Loucy (cell line): Measurements from ENCODE around the gene MOV10L1.

Source experiments
- H2AFZ ChIP-seq: fragments of 200-600 bp; sonication (generic); 2 replicates; pipeline ENCODE4 v1.6.0; 2016; ENCODE audit warnings: antibody characterized with exemption, mild to moderate bottlenecking, low read length, moderate library complexity
- H3F3A ChIP-seq: fragments of 200-600 bp; 2 replicates; pipeline ENCODE4 v1.6.0; 2016; ENCODE audit warnings: antibody characterized with exemption, low read depth, mild to moderate bottlenecking
- H3K27me3 ChIP-seq: fragments of 200-600 bp; sonication (generic); 2 replicates; pipeline ENCODE4 v1.6.1; 2014; ENCODE audit warnings: low read length, mild to moderate bottlenecking; ENCODE audit not compliant: insufficient read depth, poor library complexity, severe bottlenecking
- H3K36me3 ChIP-seq: fragments of 200-600 bp; sonication (generic); 2 replicates; pipeline ENCODE4 v1.6.1; 2016; ENCODE audit warnings: low read length; ENCODE audit not compliant: insufficient read depth
- H3K4me1 ChIP-seq: fragments of 200-600 bp; sonication (generic); 2 replicates; pipeline ENCODE4 v1.5.1; 2014; ENCODE audit warnings: low read length, mild to moderate bottlenecking; ENCODE audit not compliant: insufficient read depth, poor library complexity, severe bottlenecking
- H3K4me2 ChIP-seq: fragments of 200-600 bp; sonication (generic); 2 replicates; pipeline ENCODE4 v1.6.0; 2014; ENCODE audit warnings: antibody characterized with exemption, low read length, low read depth, mild to moderate bottlenecking; ENCODE audit not compliant: poor library complexity, severe bottlenecking
- H3K4me3 ChIP-seq: fragments of 200-600 bp; sonication (generic); 2 replicates; pipeline ENCODE4 v1.5.1; 2014; ENCODE audit warnings: low read length, mild to moderate bottlenecking, mixed read lengths; ENCODE audit not compliant: poor library complexity, severe bottlenecking
- H3K79me2 ChIP-seq: fragments of 200-600 bp; sonication (generic); 2 replicates; pipeline ENCODE4 v1.6.1; 2014; ENCODE audit warnings: low read length; ENCODE audit not compliant: insufficient read depth
- H3K9ac ChIP-seq: fragments of 200-600 bp; sonication (generic); 2 replicates; pipeline ENCODE4 v1.6.0; 2014; ENCODE audit warnings: mild to moderate bottlenecking, low read depth, low read length, moderate library complexity; ENCODE audit not compliant: poor library complexity, severe bottlenecking
- H3K9me2 ChIP-seq: fragments of 200-600 bp; sonication (generic); replicated peaks from 2 replicates; pipeline ENCODE4 v1.6.1; 2016; ENCODE audit warnings: low read depth, low read length, mixed read lengths
- H3K9me3 ChIP-seq: fragments of 200-600 bp; sonication (generic); 2 replicates; pipeline ENCODE4 v1.6.1; 2014; ENCODE audit warnings: mild to moderate bottlenecking, antibody characterized with exemption, low read length, low read depth; ENCODE audit not compliant: insufficient read depth
- H4K20me1 ChIP-seq: fragments of 200-600 bp; sonication (generic); 2 replicates; pipeline ENCODE4 v1.6.0; 2014; ENCODE audit warnings: antibody characterized with exemption, low read length, mild to moderate bottlenecking; ENCODE audit not compliant: insufficient read depth, poor library complexity, severe bottlenecking
- EZH2phosphoT487 ChIP-seq: fragments of 200-600 bp; IDR thresholded peaks from 2 replicates; pipeline ENCODE4 v1.6.1; 2018; ENCODE audit warnings: antibody characterized with exemption, mild to moderate bottlenecking, moderate library complexity, borderline replicate concordance
- TF ChIP-seq, protein P1 (sequence below): fragments of 200-600 bp; sonication (generic); conservative IDR thresholded peaks from 2 replicates; pipeline ENCODE4 v1.5.1; 2014; ENCODE audit warnings: mild to moderate bottlenecking, antibody characterized with exemption, low read length

Gene MOV10L1

GRCh38 chr22:50078246-50078645, 11.6 kb upstream of the MOV10L1 start:
- Histone ChIP-seq H3F3A (no peaks in the 10 kb centered on the region), H3K9me2 (no peaks in the 10 kb centered on the region), H3K4me1 (no peaks in the 10 kb centered on the region), H3K36me3 (no peaks in the 10 kb centered on the region), H3K4me3 (no peak overlapping the region), H3K9me3 (no peaks in the 10 kb centered on the region), H2AFZ (no peak overlapping the region), H3K79me2 (peaks cover 3% of the 10 kb centered on the region; the same call in 1 of the 2 replicates), H3K4me2 (no peak overlapping the region), H4K20me1 (no peaks in the 10 kb centered on the region), H3K9ac (no peak overlapping the region), H3K27me3 (no peaks in the 10 kb centered on the region)
- TF ChIP-seq, protein P1, sequence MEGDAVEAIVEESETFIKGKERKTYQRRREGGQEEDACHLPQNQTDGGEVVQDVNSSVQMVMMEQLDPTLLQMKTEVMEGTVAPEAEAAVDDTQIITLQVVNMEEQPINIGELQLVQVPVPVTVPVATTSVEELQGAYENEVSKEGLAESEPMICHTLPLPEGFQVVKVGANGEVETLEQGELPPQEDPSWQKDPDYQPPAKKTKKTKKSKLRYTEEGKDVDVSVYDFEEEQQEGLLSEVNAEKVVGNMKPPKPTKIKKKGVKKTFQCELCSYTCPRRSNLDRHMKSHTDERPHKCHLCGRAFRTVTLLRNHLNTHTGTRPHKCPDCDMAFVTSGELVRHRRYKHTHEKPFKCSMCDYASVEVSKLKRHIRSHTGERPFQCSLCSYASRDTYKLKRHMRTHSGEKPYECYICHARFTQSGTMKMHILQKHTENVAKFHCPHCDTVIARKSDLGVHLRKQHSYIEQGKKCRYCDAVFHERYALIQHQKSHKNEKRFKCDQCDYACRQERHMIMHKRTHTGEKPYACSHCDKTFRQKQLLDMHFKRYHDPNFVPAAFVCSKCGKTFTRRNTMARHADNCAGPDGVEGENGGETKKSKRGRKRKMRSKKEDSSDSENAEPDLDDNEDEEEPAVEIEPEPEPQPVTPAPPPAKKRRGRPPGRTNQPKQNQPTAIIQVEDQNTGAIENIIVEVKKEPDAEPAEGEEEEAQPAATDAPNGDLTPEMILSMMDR: no peak
- no peak for TF ChIP-seq EZH2phosphoT487

GRCh38 chr22:50078761-50079160, 11.0 kb upstream of the MOV10L1 start:
- no peaks in the 10 kb centered on the region for H3K9me3 ChIP-seq
- H3K9ac ChIP-seq: no peak overlapping the region
- H4K20me1 ChIP-seq: no peaks in the 10 kb centered on the region
- H3K9me2 ChIP-seq: no peaks in the 10 kb centered on the region
- peaks cover 4% of the 10 kb centered on the region for H3K4me1 ChIP-seq
- peaks cover 9% of the 10 kb centered on the region; the same call in 1 of the 2 replicates for H3K79me2 ChIP-seq
- H3K4me2 ChIP-seq: no peak overlapping the region
- no peaks in the 10 kb centered on the region for H3K27me3 ChIP-seq
- no peak overlapping the region for H2AFZ ChIP-seq
- H3K4me3 ChIP-seq: no peak overlapping the region
- no peaks in the 10 kb centered on the region for H3K36me3 ChIP-seq
- TF ChIP-seq EZH2phosphoT487: no peak
- TF ChIP-seq, protein P1: no peak
- H3F3A ChIP-seq: no peaks in the 10 kb centered on the region

GRCh38 chr22:50080077-50080465, 9.7 kb upstream of the MOV10L1 start:
- H3F3A ChIP-seq: no peaks in the 10 kb centered on the region
- no peaks in the 10 kb centered on the region for H3K9me2 ChIP-seq
- H3K9me3 ChIP-seq: no peaks in the 10 kb centered on the region
- H3K79me2 ChIP-seq: peaks cover 20% of the 10 kb centered on the region; the same call in 1 of the 2 replicates
- no peak overlapping the region for H2AFZ ChIP-seq
- H3K4me2 ChIP-seq: no peak overlapping the region
- H3K9ac ChIP-seq: no peak overlapping the region
- no peaks in the 10 kb centered on the region for H4K20me1 ChIP-seq
- no peak overlapping the region for H3K4me3 ChIP-seq
- TF ChIP-seq EZH2phosphoT487: no peak
- TF ChIP-seq, protein P1: no peak
- H3K36me3 ChIP-seq: no peaks in the 10 kb centered on the region
- no peaks in the 10 kb centered on the region for H3K27me3 ChIP-seq
- peaks cover 17% of the 10 kb centered on the region for H3K4me1 ChIP-seq
